Measurements from ENCODE around the gene FICD.
"Not testable (repeated sequence)": the region's sequence is repeated elsewhere in the genome, so short reads cannot be mapped to it uniquely, and the experiment has no call there.

FICD gene

GRCh38 chr12:108514973-108515814, at the start of gene FICD:
FICD (plus strand) TSS chr12:108515277; CDS start chr12:108516973, 1,696 bp downstream.
- peak; percentile 98 for DNase-seq

- DNase-seq: no peak
Measured at GRCh38 chr12:108465417-108465816, 49.7 kb upstream of the FICD start.

- DNase-seq: no peak
Measured at GRCh38 chr12:108468196-108468968, 46.7 kb upstream of the FICD start.

GRCh38 chr12:108473400-108474055, 41.5 kb upstream of the FICD start:
- no peak for DNase-seq

- DNase-seq: no peak
Measured at GRCh38 chr12:108475396-108475795, 39.7 kb upstream of the FICD start.

GRCh38 chr12:108477055-108477880, 37.8 kb upstream of the FICD start:
- DNase-seq: no peak

GRCh38 chr12:108477881-108478259, 37.2 kb upstream of the FICD start:
- no peak for DNase-seq

GRCh38 chr12:108478611-108479206, 36.4 kb upstream of the FICD start:
- no peak for DNase-seq

- DNase-seq: no peak
Measured at GRCh38 chr12:108479364-108480070, 35.6 kb upstream of the FICD start.

GRCh38 chr12:108482717-108483212, 32.3 kb upstream of the FICD start:
- no peak for DNase-seq

- no peak for DNase-seq
Measured at GRCh38 chr12:108483213-108484059, 31.6 kb upstream of the FICD start.

GRCh38 chr12:108484431-108484830, 30.6 kb upstream of the FICD start:
- DNase-seq: no peak

GRCh38 chr12:108484845-108485244, 30.2 kb upstream of the FICD start:
- DNase-seq: no peak

GRCh38 chr12:108485371-108485770, 29.7 kb upstream of the FICD start:
- not testable (repeated sequence) for DNase-seq

GRCh38 chr12:108487029-108487428, 28.0 kb upstream of the FICD start:
- not testable (repeated sequence) for DNase-seq

- DNase-seq: no peak
Measured at GRCh38 chr12:108491256-108491655, 23.8 kb upstream of the FICD start.

- no peak for DNase-seq
Measured at GRCh38 chr12:108495054-108495453, 20.0 kb upstream of the FICD start.

GRCh38 chr12:108495823-108496579, 19.1 kb upstream of the FICD start:
- DNase-seq: no peak

GRCh38 chr12:108498136-108498535, 16.9 kb upstream of the FICD start:
- DNase-seq: no peak

- DNase-seq: no peak
Measured at GRCh38 chr12:108502922-108503321, 12.2 kb upstream of the FICD start.

All from SHP77 treated with DMSO at 0.1 percent for 48 hours (cell line).